Lower leg skin (tissue), 4 donors: ENCODE measurements around the gene TSPAN1. TPM values are rescaled to one million over a fixed set of nuclear protein-coding genes. Genes with fewer than 3 reads are reported as not detected.

Experiments used
- DNase-seq, 2 donors: peaks; one replicate each; pipeline ENCODE4 v3.0.0-alpha.2; 2019; ENCODE audit warnings: low spot score in 2 of 2
- H3K4me3 ChIP-seq: fragments of 200-600 bp; sonication (generic); 2 replicates; pipeline ENCODE4 v1.5.1; 2017; ENCODE audit warnings: mild to moderate bottlenecking, low read depth; ENCODE audit not compliant: poor library complexity, severe bottlenecking
- CTCF ChIP-seq, 3 donors: fragments of 450-650 bp; IDR thresholded peaks; one replicate each; pipeline ENCODE4 v1.5.1; 2016; ENCODE audit warnings: antibody characterized with exemption in 3 of 3, mild to moderate bottlenecking in 3 of 3, moderate library complexity in 2 of 3
- POLR2A ChIP-seq, 2 donors: fragments of 450-650 bp; IDR thresholded peaks; one replicate each; pipeline ENCODE4 v1.6.1; 2016 to 2017; ENCODE audit warnings: antibody characterized with exemption in 2 of 2, mild to moderate bottlenecking in 1 of 2, moderate library complexity in 1 of 2
- WGBS, 2 donors: methylation state at CpG; one replicate each; pipeline ENCODE4 v1.1.5; 2018; 5-methylcytosine and 5-hydroxymethylcytosine counted together
- intact Hi-C: fragments of 100-400 bp; cut with DNase I; formaldehyde crosslinking; loops from one replicate; pipeline ENCODE4 v1.15.0; 2023; ENCODE audit warnings: low total_unique reads
- total RNA-seq, 4 donors: library from RNA; depleted of rRNA; stranded (reverse); fragments of >200 nt; gene quantifications; one replicate each; pipeline ENCODE4 v1.1.0, GENCODE V29; 2016

Gene TSPAN1
- total RNA-seq, 4 donors from 2014 or later = 2.9 to 10.9 (median 5.9) TPM

GRCh38 chr1:46166521-46167462, 8.1 kb upstream of the TSPAN1 start:
- WGBS, 2 donors = 15 to 17% methylated on average over 45 to 47 of the region's 47 CpGs
- no peak for TF ChIP-seq POLR2A (IDR thresholded peaks at IDR 0.05)
- TF ChIP-seq CTCF (IDR thresholded peaks at IDR 0.05) = no peak
- peak in 1 of 2 donors; percentile 89 for DNase-seq
- H3K4me3 ChIP-seq = no peak overlapping the region
- intact Hi-C loops = no loop called here

- 64 to 75% methylated on average over 1 of the region's 1 CpG for WGBS, 2 donors
- H3K4me3 ChIP-seq = no peak overlapping the region
- TF ChIP-seq CTCF (IDR thresholded peaks at IDR 0.05) (no peak), POLR2A (IDR thresholded peaks at IDR 0.05) (no peak)
- no peak for DNase-seq
- intact Hi-C loops = no loop called here
Measured at GRCh38 chr1:46168477-46168876, 6.4 kb upstream of the TSPAN1 start.

GRCh38 chr1:46169811-46170454, 5.0 kb upstream of the TSPAN1 start:
- intact Hi-C loops = no loop called here

GRCh38 chr1:46171351-46171750, 3.5 kb upstream of the TSPAN1 start:
- 57 to 67% methylated on average over 8 of the region's 8 CpGs for WGBS, 2 donors
- DNase-seq = no peak
- H3K4me3 ChIP-seq = no peak overlapping the region
- intact Hi-C loops = no loop called here
- TF ChIP-seq POLR2A (IDR thresholded peaks at IDR 0.05) (no peak), CTCF (IDR thresholded peaks at IDR 0.05) (no peak)

More at GRCh38 chr1:46169811-46170454, 5.0 kb upstream of the TSPAN1 start:
- TF ChIP-seq POLR2A (IDR thresholded peaks at IDR 0.05) (no peak), CTCF (IDR thresholded peaks at IDR 0.05) (no peak)
- H3K4me3 ChIP-seq = no peak overlapping the region
- WGBS, 2 donors = 95 to 98% methylated on average over 3 of the region's 3 CpGs
- no peak for DNase-seq

- H3K4me3 ChIP-seq = no peak overlapping the region
- no peak for DNase-seq
- WGBS, 2 donors = 30 to 36% methylated on average over 6 of the region's 6 CpGs
- TF ChIP-seq POLR2A (IDR thresholded peaks at IDR 0.05) (no peak), CTCF (IDR thresholded peaks at IDR 0.05) (no peak)
- intact Hi-C loops = no loop called here
Measured at GRCh38 chr1:46171871-46172270, 3.0 kb upstream of the TSPAN1 start.
